NT2/D1 (cell line): Measurements from ENCODE around the gene EXPH5.

ENCODE experiments used
- SUZ12 ChIP-seq: IDR thresholded peaks from 2 replicates; pipeline ENCODE4 v1.6.1; 2011; ENCODE audit not compliant: insufficient read length, insufficient read depth; ENCODE audit errors: extremely low read depth
- YY1 ChIP-seq: IDR thresholded peaks from 2 replicates; pipeline ENCODE4 v1.6.1; 2011; ENCODE audit not compliant: insufficient read length, insufficient read depth
- ZNF274 ChIP-seq: IDR thresholded peaks from 2 replicates; pipeline ENCODE4 v1.6.1; 2011; ENCODE audit warnings: mild to moderate bottlenecking, low read depth, low read length

- no peak for TF ChIP-seq ZNF274
- TF ChIP-seq SUZ12, result no peak
- TF ChIP-seq YY1, result no peak
These were observed 68.4 kb downstream of the EXPH5 start for GRCh38 chr11:108525161-108525560.
